HCT116 (cell line): ENCODE measurements around the gene PLB1. TPM values are rescaled to one million over a fixed set of nuclear protein-coding genes. Genes with fewer than 3 reads are reported as not detected.

Experiments
- ATAC-seq: fragments of 200-7000 bp; cut with Tn5 transposase; 2 replicates; pipeline ENCODE4 v1.9.1; 2020; ENCODE audit warnings: mild to moderate bottlenecking, moderate library complexity
- BruUV-seq: library from RNA; stranded (reverse); fragments of 400-500 nt; replicated peaks from 2 replicates; lab custom pipeline; 2021; lab: Mats Ljungman, UMichigan
- CTCF ChIA-PET: fragments of 300-600 bp; sonication (Branson Sonifier 250); formaldehyde crosslinking; loops from one replicate; lab custom pipeline; 2021; ENCODE audit warnings: antibody characterized with exemption; lab: Charles Lee
- POLR2A ChIA-PET: fragments of 300-600, 350-600 bp; sonication (Branson Sonifier 250); formaldehyde crosslinking; loops from one replicate; lab custom pipeline; 2021; ENCODE audit warnings: antibody characterized with exemption; lab: Charles Lee
- RAD21 ChIA-PET, 2 experiments: fragments of 300-600 bp; sonication (Branson Sonifier 250); formaldehyde crosslinking; loops; one replicate each; lab custom pipeline; 2023; ENCODE audit warnings: low total read pairs in 2 of 2; ENCODE audit not compliant: uncharacterized antibody in 2 of 2, unreplicated experiment in 2 of 2, low non-redundant PET in 1 of 2; lab: Charles Lee
- DNase-seq: peaks from one replicate; pipeline ENCODE4 v3.0.0-alpha.2; 2010; ENCODE audit warnings: low read depth, low spot score
- H2AFZ ChIP-seq: fragments of 200-600 bp; shearing (Covaris generic), sonication (generic); 2 replicates; pipeline ENCODE4 v1.6.1; 2017; ENCODE audit warnings: low read depth, mixed run types, mixed read lengths, antibody characterized with exemption, low read length; ENCODE audit not compliant: poor library complexity, severe bottlenecking
- H3K27ac ChIP-seq: 2 replicates; pipeline ENCODE4 v1.5.1; 2012; ENCODE audit warnings: low read depth, low read length
- H3K27me3 ChIP-seq: fragments of 200-600 bp; sonication (generic); 2 replicates; pipeline ENCODE4 v1.6.1; 2016; ENCODE audit warnings: mixed run types, low read length, mixed read lengths; ENCODE audit not compliant: insufficient read depth
- H3K36me3 ChIP-seq, 2 experiments: fragments of 200-500 bp in 1 of 2; fragments of 200-600 bp in 1 of 2; sonication (Bioruptor generic) in 1 of 2; sonication (generic) in 1 of 2; 2 replicates each; pipeline versions ENCODE4 v1.5.1 to v1.6.1; 2014 to 2016; ENCODE audit warnings: low read length in 2 of 2, inconsistent platforms in 1 of 2, mixed read lengths in 1 of 2, mixed run types in 1 of 2; ENCODE audit not compliant: insufficient read depth in 2 of 2, control insufficient read depth in 1 of 2
- H3K4me1 ChIP-seq, 2 experiments: fragments of 200-600 bp in 1 of 2; sonication (generic) in 1 of 2; 2 replicates each; pipeline versions ENCODE4 v1.5.1 to v1.6.1; 2012 to 2017; ENCODE audit warnings: low read length in 2 of 2, inconsistent platforms in 1 of 2, mild to moderate bottlenecking in 1 of 2, mixed read lengths in 1 of 2, mixed run types in 1 of 2, moderate library complexity in 1 of 2; ENCODE audit not compliant: insufficient read depth in 2 of 2, control insufficient read depth in 1 of 2
- H3K4me2 ChIP-seq: fragments of 200-600 bp; sonication (generic); 2 replicates; pipeline ENCODE4 v1.6.1; 2017; ENCODE audit warnings: mixed run types, low read length, mixed read lengths
- H3K4me3 ChIP-seq, 2 experiments: fragments of 200-600 bp in 1 of 2; sonication (generic) in 1 of 2; replicated peaks in 1 of 2; 2 replicates each; pipeline ENCODE4 v1.5.1; 2011 to 2016; ENCODE audit warnings: low read length in 2 of 2, control low read depth in 1 of 2, low read depth in 1 of 2, mild to moderate bottlenecking in 1 of 2, mixed read lengths in 1 of 2, mixed run types in 1 of 2
- H3K79me2 ChIP-seq: fragments of 200-600 bp; sonication (generic); 2 replicates; pipeline ENCODE4 v1.6.1; 2017; ENCODE audit warnings: mild to moderate bottlenecking, mixed run types, low read length, moderate library complexity, mixed read lengths; ENCODE audit not compliant: insufficient read depth
- H3K9ac ChIP-seq: fragments of 200-600 bp; sonication (generic); 2 replicates; pipeline ENCODE4 v1.6.1; 2016; ENCODE audit warnings: low read length, mixed read lengths
- H3K9me2 ChIP-seq: fragments of 200-600 bp; sonication (generic), shearing (Covaris generic); 2 replicates; pipeline ENCODE4 v1.6.1; 2017; ENCODE audit warnings: mixed run types, mild to moderate bottlenecking, moderate library complexity; ENCODE audit not compliant: insufficient read depth
- H3K9me3 ChIP-seq, 2 experiments: fragments of 200-500 bp in 1 of 2; fragments of 200-600 bp in 1 of 2; sonication (Bioruptor generic) in 1 of 2; sonication (generic) in 1 of 2; 2 replicates each; pipeline ENCODE4 v1.6.1; 2014 to 2017; ENCODE audit warnings: low read length in 2 of 2, mixed read lengths in 2 of 2, inconsistent platforms in 1 of 2, low read depth in 1 of 2, mild to moderate bottlenecking in 1 of 2, mixed run types in 1 of 2, moderate library complexity in 1 of 2; ENCODE audit not compliant: control insufficient read depth in 1 of 2, insufficient read depth in 1 of 2
- H4K20me1 ChIP-seq: fragments of 200-600 bp; sonication (generic), shearing (Covaris generic); 2 replicates; pipeline ENCODE4 v1.6.1; 2017; ENCODE audit warnings: mixed run types, mild to moderate bottlenecking, moderate library complexity; ENCODE audit not compliant: insufficient read depth
- CBX3 ChIP-seq: IDR thresholded peaks from 2 replicates; pipeline ENCODE4 v1.6.1; 2012; ENCODE audit warnings: low read depth
- CEBPB ChIP-seq: IDR thresholded peaks from 2 replicates; pipeline ENCODE4 v1.6.1; 2012; ENCODE audit warnings: low read depth
- ELF1 ChIP-seq: IDR thresholded peaks from 2 replicates; pipeline ENCODE4 v1.6.1; 2012; ENCODE audit warnings: low read depth, borderline replicate concordance
- EZH2phosphoT487 ChIP-seq: fragments of 200-600 bp; IDR thresholded peaks from 2 replicates; pipeline ENCODE4 v1.6.1; 2018; ENCODE audit warnings: antibody characterized with exemption, borderline replicate concordance
- FOSL1 ChIP-seq: IDR thresholded peaks from 2 replicates; pipeline ENCODE4 v1.6.1; 2012; ENCODE audit warnings: low read depth
- POLR2A ChIP-seq: IDR thresholded peaks from 2 replicates; pipeline ENCODE4 v1.7.0; 2011; ENCODE audit warnings: borderline replicate concordance; ENCODE audit not compliant: insufficient read depth, insufficient read length; ENCODE audit errors: extremely low read depth
- POLR2AphosphoS5 ChIP-seq: IDR thresholded peaks from 2 replicates; pipeline ENCODE4 v1.6.1; 2011; ENCODE audit warnings: mild to moderate bottlenecking, low read depth, low read length, moderate library complexity
- RAD21 ChIP-seq: IDR thresholded peaks from 2 replicates; pipeline ENCODE4 v1.6.1; 2012; ENCODE audit warnings: low read depth, mild to moderate bottlenecking
- SIN3A ChIP-seq: IDR thresholded peaks from 2 replicates; pipeline ENCODE4 v1.6.1; 2012; ENCODE audit warnings: low read depth
- SP1 ChIP-seq: IDR thresholded peaks from 2 replicates; pipeline ENCODE4 v1.6.1; 2012; ENCODE audit warnings: low read depth
- YY1 ChIP-seq: IDR thresholded peaks from 2 replicates; pipeline ENCODE4 v1.6.1; 2011; ENCODE audit warnings: low read length, low read depth, moderate library complexity, mild to moderate bottlenecking; ENCODE audit not compliant: insufficient replicate concordance; ENCODE audit errors: extremely low read depth
- ZFX ChIP-seq: fragments of 450-650 bp; IDR thresholded peaks from 2 replicates; pipeline ENCODE4 v1.6.1; 2017
- ZNF274 ChIP-seq: fragments of 200-500 bp; sonication (Bioruptor generic); IDR thresholded peaks from 2 replicates; pipeline ENCODE4 v1.6.1; 2014; ENCODE audit warnings: mild to moderate bottlenecking, low read depth, low read length, inconsistent platforms
- intact Hi-C: fragments of 100-400 bp; cut with micrococcal nuclease; formaldehyde crosslinking; loops from 2 replicates; pipeline ENCODE4 v1.10.0; 2022
- total RNA-seq: library from RNA; stranded (reverse); gene quantifications from one replicate; pipeline ENCODE4 v1.2.1, GENCODE V29; 2021; ENCODE audit not compliant: unreplicated experiment
- TF ChIP-seq, protein P1 (sequence below), 3 experiments: fragments of 200-600 bp in 1 of 3; sonication (generic) in 1 of 3; IDR thresholded peaks in 2 of 3; conservative IDR thresholded peaks in 1 of 3; 2 replicates each; pipeline ENCODE4 v1.5.1; 2012 to 2017; ENCODE audit warnings: low read depth in 2 of 3, low read length in 2 of 3, antibody characterized with exemption in 1 of 3, borderline replicate concordance in 1 of 3, control low read depth in 1 of 3, mild to moderate bottlenecking in 1 of 3, mixed read lengths in 1 of 3, mixed run types in 1 of 3, moderate library complexity in 1 of 3; ENCODE audit not compliant: insufficient read depth in 1 of 3
- TF ChIP-seq, protein P2 (sequence below): IDR thresholded peaks from 2 replicates; pipeline ENCODE4 v1.6.1; 2011; ENCODE audit warnings: mild to moderate bottlenecking, low read length, moderate library complexity; ENCODE audit not compliant: insufficient replicate concordance; ENCODE audit errors: extremely low read depth
- TF ChIP-seq, protein P3 (sequence below): IDR thresholded peaks from 2 replicates; pipeline ENCODE4 v1.6.1; 2012
- TF ChIP-seq, protein P4 (sequence below): IDR thresholded peaks from 2 replicates; pipeline ENCODE4 v1.6.1; 2012; ENCODE audit warnings: low read depth

PLB1 gene
- total RNA-seq, 1 experiment from 2014 or later: 0.49 TPM

DNA sequence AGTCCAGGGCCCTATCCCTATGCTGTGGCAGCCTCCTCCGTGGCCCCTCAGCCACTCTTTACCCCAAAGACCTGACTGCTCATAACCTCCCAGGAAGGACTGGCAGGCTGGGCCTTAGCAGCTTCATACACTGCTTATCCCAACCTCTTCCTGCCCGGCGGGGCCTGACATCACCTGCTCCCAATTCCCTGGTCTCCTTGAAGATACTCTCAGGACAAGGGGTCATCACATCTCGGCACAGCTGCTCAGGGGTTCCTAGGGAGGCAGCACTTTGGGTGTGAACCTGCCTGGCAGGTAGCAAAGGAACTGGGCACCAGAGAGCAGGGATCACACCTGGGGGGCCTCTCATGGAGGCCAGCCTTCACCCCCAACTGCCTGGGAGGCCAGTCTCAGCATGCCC lies 68.5 kb downstream of the PLB1 start:
- RAD21 ChIA-PET: no interaction called here
- intact Hi-C loops: loop anchor here (10.0 kb wide), 1 partner anchor 390 kb away; no protein-coding TSS in a partner anchor
- H3K9ac ChIP-seq: no peak overlapping the region
- no peaks in the 10 kb centered on the region for H3K9me2 ChIP-seq
- no peak overlapping the region for H3K27ac ChIP-seq
- ATAC-seq (no peak), DNase-seq (no peak)
- peaks cover 0 to 11% of the 10 kb centered on the region in 2 experiments; a peak in 3 of 4 replicates for H3K4me1 ChIP-seq
- H3K79me2 ChIP-seq: no peaks in the 10 kb centered on the region
- no peak overlapping the region for H3K4me2 ChIP-seq
- BruUV-seq: no TSS peak
- no peak overlapping the region for H3K4me3 ChIP-seq
- CTCF ChIA-PET: no interaction called here
- no peaks in the 10 kb centered on the region for H4K20me1 ChIP-seq
- POLR2A ChIA-PET: no interaction called here
- H3K27me3 ChIP-seq: no peaks in the 10 kb centered on the region
- no peaks in the 10 kb centered on the region for H3K36me3 ChIP-seq
- no peaks in the 10 kb centered on the region for H3K9me3 ChIP-seq
- no peak overlapping the region for H2AFZ ChIP-seq
- no peak for TF ChIP-seq RAD21
- TF ChIP-seq SP1: no peak
- TF ChIP-seq YY1: no peak
- TF ChIP-seq EZH2phosphoT487: no peak
- TF ChIP-seq, protein P1, sequence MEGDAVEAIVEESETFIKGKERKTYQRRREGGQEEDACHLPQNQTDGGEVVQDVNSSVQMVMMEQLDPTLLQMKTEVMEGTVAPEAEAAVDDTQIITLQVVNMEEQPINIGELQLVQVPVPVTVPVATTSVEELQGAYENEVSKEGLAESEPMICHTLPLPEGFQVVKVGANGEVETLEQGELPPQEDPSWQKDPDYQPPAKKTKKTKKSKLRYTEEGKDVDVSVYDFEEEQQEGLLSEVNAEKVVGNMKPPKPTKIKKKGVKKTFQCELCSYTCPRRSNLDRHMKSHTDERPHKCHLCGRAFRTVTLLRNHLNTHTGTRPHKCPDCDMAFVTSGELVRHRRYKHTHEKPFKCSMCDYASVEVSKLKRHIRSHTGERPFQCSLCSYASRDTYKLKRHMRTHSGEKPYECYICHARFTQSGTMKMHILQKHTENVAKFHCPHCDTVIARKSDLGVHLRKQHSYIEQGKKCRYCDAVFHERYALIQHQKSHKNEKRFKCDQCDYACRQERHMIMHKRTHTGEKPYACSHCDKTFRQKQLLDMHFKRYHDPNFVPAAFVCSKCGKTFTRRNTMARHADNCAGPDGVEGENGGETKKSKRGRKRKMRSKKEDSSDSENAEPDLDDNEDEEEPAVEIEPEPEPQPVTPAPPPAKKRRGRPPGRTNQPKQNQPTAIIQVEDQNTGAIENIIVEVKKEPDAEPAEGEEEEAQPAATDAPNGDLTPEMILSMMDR (IDR thresholded peaks at IDR 0.05 in 2 of 3, conservative IDR thresholded peaks at IDR 0.05 in 1 of 3; ENCODE audit: borderline replicate concordance in 1 of 3, insufficient read depth in 1 of 3, low read depth in 2 of 3, low read length in 2 of 3): no peak
- TF ChIP-seq ZNF274: no peak
- TF ChIP-seq CEBPB: no peak
- TF ChIP-seq, protein P2, sequence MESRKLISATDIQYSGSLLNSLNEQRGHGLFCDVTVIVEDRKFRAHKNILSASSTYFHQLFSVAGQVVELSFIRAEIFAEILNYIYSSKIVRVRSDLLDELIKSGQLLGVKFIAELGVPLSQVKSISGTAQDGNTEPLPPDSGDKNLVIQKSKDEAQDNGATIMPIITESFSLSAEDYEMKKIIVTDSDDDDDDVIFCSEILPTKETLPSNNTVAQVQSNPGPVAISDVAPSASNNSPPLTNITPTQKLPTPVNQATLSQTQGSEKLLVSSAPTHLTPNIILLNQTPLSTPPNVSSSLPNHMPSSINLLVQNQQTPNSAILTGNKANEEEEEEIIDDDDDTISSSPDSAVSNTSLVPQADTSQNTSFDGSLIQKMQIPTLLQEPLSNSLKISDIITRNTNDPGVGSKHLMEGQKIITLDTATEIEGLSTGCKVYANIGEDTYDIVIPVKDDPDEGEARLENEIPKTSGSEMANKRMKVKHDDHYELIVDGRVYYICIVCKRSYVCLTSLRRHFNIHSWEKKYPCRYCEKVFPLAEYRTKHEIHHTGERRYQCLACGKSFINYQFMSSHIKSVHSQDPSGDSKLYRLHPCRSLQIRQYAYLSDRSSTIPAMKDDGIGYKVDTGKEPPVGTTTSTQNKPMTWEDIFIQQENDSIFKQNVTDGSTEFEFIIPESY: no peak
- no peak for TF ChIP-seq POLR2AphosphoS5
- TF ChIP-seq, protein P3, sequence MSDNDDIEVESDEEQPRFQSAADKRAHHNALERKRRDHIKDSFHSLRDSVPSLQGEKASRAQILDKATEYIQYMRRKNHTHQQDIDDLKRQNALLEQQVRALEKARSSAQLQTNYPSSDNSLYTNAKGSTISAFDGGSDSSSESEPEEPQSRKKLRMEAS: no peak
- TF ChIP-seq ELF1: no peak
- TF ChIP-seq CBX3: no peak
- TF ChIP-seq, protein P4, sequence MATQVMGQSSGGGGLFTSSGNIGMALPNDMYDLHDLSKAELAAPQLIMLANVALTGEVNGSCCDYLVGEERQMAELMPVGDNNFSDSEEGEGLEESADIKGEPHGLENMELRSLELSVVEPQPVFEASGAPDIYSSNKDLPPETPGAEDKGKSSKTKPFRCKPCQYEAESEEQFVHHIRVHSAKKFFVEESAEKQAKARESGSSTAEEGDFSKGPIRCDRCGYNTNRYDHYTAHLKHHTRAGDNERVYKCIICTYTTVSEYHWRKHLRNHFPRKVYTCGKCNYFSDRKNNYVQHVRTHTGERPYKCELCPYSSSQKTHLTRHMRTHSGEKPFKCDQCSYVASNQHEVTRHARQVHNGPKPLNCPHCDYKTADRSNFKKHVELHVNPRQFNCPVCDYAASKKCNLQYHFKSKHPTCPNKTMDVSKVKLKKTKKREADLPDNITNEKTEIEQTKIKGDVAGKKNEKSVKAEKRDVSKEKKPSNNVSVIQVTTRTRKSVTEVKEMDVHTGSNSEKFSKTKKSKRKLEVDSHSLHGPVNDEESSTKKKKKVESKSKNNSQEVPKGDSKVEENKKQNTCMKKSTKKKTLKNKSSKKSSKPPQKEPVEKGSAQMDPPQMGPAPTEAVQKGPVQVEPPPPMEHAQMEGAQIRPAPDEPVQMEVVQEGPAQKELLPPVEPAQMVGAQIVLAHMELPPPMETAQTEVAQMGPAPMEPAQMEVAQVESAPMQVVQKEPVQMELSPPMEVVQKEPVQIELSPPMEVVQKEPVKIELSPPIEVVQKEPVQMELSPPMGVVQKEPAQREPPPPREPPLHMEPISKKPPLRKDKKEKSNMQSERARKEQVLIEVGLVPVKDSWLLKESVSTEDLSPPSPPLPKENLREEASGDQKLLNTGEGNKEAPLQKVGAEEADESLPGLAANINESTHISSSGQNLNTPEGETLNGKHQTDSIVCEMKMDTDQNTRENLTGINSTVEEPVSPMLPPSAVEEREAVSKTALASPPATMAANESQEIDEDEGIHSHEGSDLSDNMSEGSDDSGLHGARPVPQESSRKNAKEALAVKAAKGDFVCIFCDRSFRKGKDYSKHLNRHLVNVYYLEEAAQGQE: no peak
- no peak for TF ChIP-seq FOSL1
- no peak for TF ChIP-seq SIN3A
- no peak for TF ChIP-seq ZFX
- no peak for TF ChIP-seq POLR2A
